ENCODE measurements around the gene TMOD2.

The TMOD2 gene

GRCh38 chr15:51735228-51736010 lies 16.0 kb upstream of the TMOD2 start:
- peak in 1 of 2 experiments; percentile 9 for DNase-seq (ENCODE audit: low read depth in 2 of 2)

- peak in 1 of 2 experiments; percentile 8 for DNase-seq (ENCODE audit: low read depth in 2 of 2)
These were observed 15.3 kb upstream of the TMOD2 start for GRCh38 chr15:51736069-51736468.

GRCh38 chr15:51736751-51737521 lies 14.5 kb upstream of the TMOD2 start:
- DNase-seq (ENCODE audit: low read depth in 2 of 2) = peak; percentile 44 to 47

- peak; percentile 41 to 62 for DNase-seq (ENCODE audit: low read depth in 2 of 2)
These were observed 13.7 kb upstream of the TMOD2 start, which contains the start of gene LYSMD2 for GRCh38 chr15:51737522-51738305. Gene LYSMD2, minus strand, starts transcription at chr15:51737655. Its CDS starts 33 bp downstream, at chr15:51737622.

GRCh38 chr15:51738553-51738952 lies 12.8 kb upstream of the TMOD2 start:
- no peak for DNase-seq (ENCODE audit: low read depth in 2 of 2)

- DNase-seq (ENCODE audit: low read depth in 2 of 2) = no peak
These were observed 12.2 kb upstream of the TMOD2 start for GRCh38 chr15:51739061-51739712.

GRCh38 chr15:51749307-51749706 lies 2.1 kb upstream of the TMOD2 start:
- DNase-seq (ENCODE audit: low read depth in 2 of 2) = no peak

- no peak for DNase-seq (ENCODE audit: low read depth in 2 of 2)
These were observed 1.2 kb upstream of the TMOD2 start for GRCh38 chr15:51750186-51750585.

- no peak for DNase-seq (ENCODE audit: low read depth in 2 of 2)
These were observed 593 bp downstream of the TMOD2 start for GRCh38 chr15:51751697-51752683.

- no peak for DNase-seq (ENCODE audit: low read depth in 2 of 2)
These were observed 1.5 kb downstream of the TMOD2 start for GRCh38 chr15:51752888-51753287.

- DNase-seq (ENCODE audit: low read depth in 2 of 2) = no peak
These were observed 2.9 kb downstream of the TMOD2 start for GRCh38 chr15:51754267-51754666.

- DNase-seq (ENCODE audit: low read depth in 2 of 2) = no peak
These were observed 4.4 kb downstream of the TMOD2 start for GRCh38 chr15:51755790-51756189.

- no peak for DNase-seq (ENCODE audit: low read depth in 2 of 2)
These were observed 5.1 kb downstream of the TMOD2 start for GRCh38 chr15:51756482-51756881.

GRCh38 chr15:51757450-51757849 lies 6.1 kb downstream of the TMOD2 start:
- no peak for DNase-seq (ENCODE audit: low read depth in 2 of 2)

GRCh38 chr15:51758645-51759044 lies 7.2 kb downstream of the TMOD2 start:
- DNase-seq (ENCODE audit: low read depth in 2 of 2) = no peak

GRCh38 chr15:51759557-51760070 lies 8.2 kb downstream of the TMOD2 start:
- DNase-seq (ENCODE audit: low read depth in 2 of 2) = no peak

GRCh38 chr15:51760805-51761204 lies 9.4 kb downstream of the TMOD2 start:
- DNase-seq (ENCODE audit: low read depth in 2 of 2) = no peak

- no peak for DNase-seq (ENCODE audit: low read depth in 2 of 2)
These were observed 14.4 kb downstream of the TMOD2 start for GRCh38 chr15:51765751-51766150.

GRCh38 chr15:51766341-51766740 lies 14.9 kb downstream of the TMOD2 start:
- no peak for DNase-seq (ENCODE audit: low read depth in 2 of 2)

GRCh38 chr15:51768018-51768417 lies 16.6 kb downstream of the TMOD2 start:
- no peak for DNase-seq (ENCODE audit: low read depth in 2 of 2)
